H1 (cell line): ENCODE data around the gene TSPEAR. TPM values are rescaled to one million over a fixed set of nuclear protein-coding genes. Genes with fewer than 3 reads are reported as not detected.

Source experiments
- CHD1 ChIP-seq: IDR thresholded peaks from 2 replicates; pipeline ENCODE4 v1.6.1; 2012; ENCODE audit warnings: low read depth, low read length, improper control_type of control experiment
- CHD2 ChIP-seq: IDR thresholded peaks from 2 replicates; pipeline ENCODE4 v1.6.1; 2012; ENCODE audit warnings: low read length, improper control_type of control experiment
- CHD7 ChIP-seq: fragments of 300-600 bp; sonication (generic); IDR thresholded peaks from 2 replicates; pipeline ENCODE4 v1.7.1; 2012; ENCODE audit warnings: low read length, moderate library complexity, mild to moderate bottlenecking, inconsistent platforms; ENCODE audit not compliant: insufficient replicate concordance
- FOSL1 ChIP-seq: IDR thresholded peaks from 2 replicates; pipeline ENCODE4 v1.6.1; 2011; ENCODE audit warnings: mild to moderate bottlenecking, low read depth, low read length, moderate library complexity; ENCODE audit not compliant: insufficient read depth
- JUND ChIP-seq: IDR thresholded peaks from 2 replicates; pipeline ENCODE4 v1.6.1; 2011; ENCODE audit warnings: mild to moderate bottlenecking, improper control_type of control experiment, low read length
- KDM5A ChIP-seq: fragments of 200-600 bp; IDR thresholded peaks from 2 replicates; pipeline ENCODE4 v1.7.1; 2012; ENCODE audit warnings: mild to moderate bottlenecking, low read length, inconsistent platforms, mixed read lengths
- PHF8 ChIP-seq: fragments of 200-600 bp; sonication (generic); conservative IDR thresholded peaks from 2 replicates; pipeline ENCODE4 v1.7.1; 2012; ENCODE audit warnings: low read depth, mild to moderate bottlenecking, inconsistent platforms, low read length, moderate library complexity
- POLR2AphosphoS5 ChIP-seq: IDR thresholded peaks from 2 replicates; pipeline ENCODE4 v1.6.1; 2011; ENCODE audit warnings: low read depth, low read length
- SIN3A ChIP-seq, 2 experiments: IDR thresholded peaks in 1 of 2; conservative IDR thresholded peaks in 1 of 2; 2 replicates each; pipeline ENCODE4 v1.6.1; 2011 to 2012; ENCODE audit warnings: low read length in 2 of 2, improper control_type of control experiment in 1 of 2, low read depth in 1 of 2, mild to moderate bottlenecking in 1 of 2
- SP1 ChIP-seq: IDR thresholded peaks from 2 replicates; pipeline ENCODE4 v1.6.1; 2011; ENCODE audit warnings: low read depth, low read length
- SP4 ChIP-seq: IDR thresholded peaks from 2 replicates; pipeline ENCODE4 v1.6.1; 2012; ENCODE audit warnings: low read length, inconsistent platforms
- TCF12 ChIP-seq: IDR thresholded peaks from 2 replicates; pipeline ENCODE4 v1.6.1; 2011; ENCODE audit warnings: low read depth, mild to moderate bottlenecking, low read length
- ZNF274 ChIP-seq: IDR thresholded peaks from 2 replicates; pipeline ENCODE4 v1.7.0; 2012; ENCODE audit warnings: low read length, borderline replicate concordance; ENCODE audit errors: extremely low read depth
- polyA plus RNA-seq, 7 experiments: library from polyadenylated mRNA; depleted of rRNA in 3 of 7; stranded (reverse) in 5 of 7; unstranded in 2 of 7; fragments of >200 nt in 5 of 7; fragments of 200-250 nt in 2 of 7; gene quantifications; 1 replicate in 5 of 7; 2 replicates in 1 of 7; 4 replicates in 1 of 7; pipeline versions ENCODE4 v1.2.1 to v1.2.3, GENCODE V29; 2011 to 2013; ENCODE audit warnings: missing spikeins in 2 of 7, mixed read lengths in 2 of 7
- total RNA-seq: library from RNA; stranded (reverse); fragmentation: NEBNext Ultra II Directional; extraction: Animal tissue kit (Norgen Biotek cat#: 25700); gene quantifications from 2 replicates; pipeline ENCODE4 v1.2.1, GENCODE V29; 2021

TSPEAR gene
- total and polyA plus RNA-seq, 2 of the 8 experiments (the other 6 are each of a cell fraction or from before 2014, with no cell fraction given) = 0.58 to 0.89 TPM

GRCh38 chr21:44585892-44586291, 125.5 kb downstream of the TSPEAR start (continued):
- TF ChIP-seq CHD7 = no peak
- no peak for TF ChIP-seq FOSL1
- TF ChIP-seq PHF8 = no peak
- no peak for TF ChIP-seq CHD1
- TF ChIP-seq SP4 = no peak
- no peak for TF ChIP-seq SIN3A (conservative IDR thresholded peaks at IDR 0.05 in 1 of 2, IDR thresholded peaks at IDR 0.05 in 1 of 2; ENCODE audit: low read depth in 1 of 2, low read length in 2 of 2)
- no peak for TF ChIP-seq TCF12
- no peak for TF ChIP-seq SP1
- no peak for TF ChIP-seq CHD2
- no peak for TF ChIP-seq ZNF274
- TF ChIP-seq JUND = no peak
- no peak for TF ChIP-seq POLR2AphosphoS5
- TF ChIP-seq KDM5A = no peak
- TF ChIP-seq, all 59 proteins: peak for 0
